Upper lobe of left lung (tissue), 6 donors: ENCODE results near the gene TMUB1. TPM values are rescaled to one million over a fixed set of nuclear protein-coding genes. Genes with fewer than 3 reads are reported as not detected.

Experiments used
- ATAC-seq, 2 donors: fragments of 200-7000 bp; cut with Tn5 transposase; one replicate each; pipeline ENCODE4 v1.9.1; 2022; ENCODE audit warnings: mild to moderate bottlenecking in 2 of 2, moderate library complexity in 2 of 2; ENCODE audit not compliant: low FRiP score in 2 of 2
- DNase-seq, 2 donors: peaks; one replicate each; pipeline ENCODE4 v3.0.0-alpha.2; 2019 to 2020
- H3K27ac ChIP-seq, 4 donors: fragments of 200-600 bp; sonication (generic); one replicate each; pipeline ENCODE4 v1.5.1; 2016 to 2019
- H3K27me3 ChIP-seq, 4 donors: fragments of 200-600 bp; sonication (generic); one replicate each; pipeline ENCODE4 v1.5.1; 2017 to 2019
- H3K36me3 ChIP-seq, 4 donors: fragments of 200-600 bp; sonication (generic); one replicate each; pipeline ENCODE4 v1.5.1; 2016 to 2019
- H3K4me1 ChIP-seq, 4 donors: fragments of 200-600 bp; sonication (generic); one replicate each; pipeline ENCODE4 v1.5.1; 2018 to 2019
- H3K4me3 ChIP-seq, 4 donors: fragments of 200-600 bp; sonication (generic); one replicate each; pipeline ENCODE4 v1.5.1; 2017 to 2019; ENCODE audit warnings: mild to moderate bottlenecking in 2 of 4, moderate library complexity in 1 of 4
- H3K9me3 ChIP-seq, 4 donors: fragments of 200-600 bp; sonication (generic); one replicate each; pipeline ENCODE4 v1.5.1; 2018 to 2019
- EP300 ChIP-seq, 4 donors: sonication (generic); formaldehyde crosslinking; IDR thresholded peaks; one replicate each; pipeline ENCODE4 v1.5.1; 2017; ENCODE audit warnings: antibody characterized with exemption in 4 of 4, control low read depth in 2 of 4
- POLR2A ChIP-seq, 4 donors: fragments of 450-650 bp; IDR thresholded peaks; one replicate each; pipeline ENCODE4 v1.5.1; 2016 to 2017; ENCODE audit warnings: antibody characterized with exemption in 4 of 4, mild to moderate bottlenecking in 2 of 4
- POLR2AphosphoS5 ChIP-seq, 2 donors: sonication (generic); formaldehyde crosslinking; IDR thresholded peaks; one replicate each; pipeline ENCODE4 v1.5.1; 2017; ENCODE audit warnings: antibody characterized with exemption in 2 of 2
- WGBS, 2 donors: methylation state at CpG; one replicate each; pipeline ENCODE4 v1.1.5; 2017 to 2018; 5-methylcytosine and 5-hydroxymethylcytosine counted together
- total RNA-seq, 6 donors: library from RNA; depleted of rRNA in 4 of 6; stranded (reverse); fragments of >200 nt in 4 of 6; gene quantifications; one replicate each; pipeline versions ENCODE4 v1.1.0 to v1.2.1, GENCODE V29; 2016 to 2021
- TF ChIP-seq, protein P1 (sequence below), 6 experiments: fragments of 450-650 bp in 4 of 6; fragments of 200-600 bp in 2 of 6; sonication (generic) in 2 of 6; IDR thresholded peaks; one replicate each; pipeline ENCODE4 v1.5.1; 2016 to 2019; ENCODE audit warnings: antibody characterized with exemption in 6 of 6
- donor health status: DM: no; HTN: no; CAD: no; lungs with moderate emphysema.
- donor health status: DM: no; HTN: yes; CAD: no; lungs with severe emphysema.

TMUB1 gene
- total RNA-seq, 6 donors from 2014 or later = 35.3 to 72.9 (median 51.6) TPM

- WGBS, 2 donors = 91 to 97% methylated on average over 12 to 14 of the region's 22 CpGs
- H3K4me1 ChIP-seq = peaks cover 10 to 30% (median 18%) of the 10 kb centered on the region in 4 donors
- H3K4me3 ChIP-seq = no peak overlapping the region
- no peak overlapping the region for H3K27ac ChIP-seq
- H3K36me3 ChIP-seq = peaks cover 24 to 90% (median 75%) of the 10 kb centered on the region in 4 donors
- peak in 1 of 2 donors; percentile 81 for DNase-seq
- no peaks in the 10 kb centered on the region for H3K27me3 ChIP-seq
- no peak for ATAC-seq
- TF ChIP-seq POLR2AphosphoS5 (IDR thresholded peaks at IDR 0.05) (no peak), EP300 (IDR thresholded peaks at IDR 0.05) (no peak), POLR2A (IDR thresholded peaks at IDR 0.05) (no peak)
- TF ChIP-seq, protein P1, sequence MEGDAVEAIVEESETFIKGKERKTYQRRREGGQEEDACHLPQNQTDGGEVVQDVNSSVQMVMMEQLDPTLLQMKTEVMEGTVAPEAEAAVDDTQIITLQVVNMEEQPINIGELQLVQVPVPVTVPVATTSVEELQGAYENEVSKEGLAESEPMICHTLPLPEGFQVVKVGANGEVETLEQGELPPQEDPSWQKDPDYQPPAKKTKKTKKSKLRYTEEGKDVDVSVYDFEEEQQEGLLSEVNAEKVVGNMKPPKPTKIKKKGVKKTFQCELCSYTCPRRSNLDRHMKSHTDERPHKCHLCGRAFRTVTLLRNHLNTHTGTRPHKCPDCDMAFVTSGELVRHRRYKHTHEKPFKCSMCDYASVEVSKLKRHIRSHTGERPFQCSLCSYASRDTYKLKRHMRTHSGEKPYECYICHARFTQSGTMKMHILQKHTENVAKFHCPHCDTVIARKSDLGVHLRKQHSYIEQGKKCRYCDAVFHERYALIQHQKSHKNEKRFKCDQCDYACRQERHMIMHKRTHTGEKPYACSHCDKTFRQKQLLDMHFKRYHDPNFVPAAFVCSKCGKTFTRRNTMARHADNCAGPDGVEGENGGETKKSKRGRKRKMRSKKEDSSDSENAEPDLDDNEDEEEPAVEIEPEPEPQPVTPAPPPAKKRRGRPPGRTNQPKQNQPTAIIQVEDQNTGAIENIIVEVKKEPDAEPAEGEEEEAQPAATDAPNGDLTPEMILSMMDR (IDR thresholded peaks at IDR 0.05) = no peak
- no peaks in the 10 kb centered on the region for H3K9me3 ChIP-seq
These were observed 37.6 kb upstream of the TMUB1 start for GRCh38 chr7:151120896-151121295.

- Histone ChIP-seq H3K27ac (no peak overlapping the region), H3K4me3 (no peak overlapping the region), H3K27me3 (no peaks in the 10 kb centered on the region), H3K4me1 (peaks cover 10 to 26% (median 16%) of the 10 kb centered on the region in 4 donors), H3K36me3 (peaks cover 18 to 81% (median 70%) of the 10 kb centered on the region in 4 donors), H3K9me3 (no peaks in the 10 kb centered on the region)
- WGBS, 2 donors = 96% methylated on average over 25 of the region's 27 CpGs
- no peak for TF ChIP-seq POLR2AphosphoS5 (IDR thresholded peaks at IDR 0.05)
- TF ChIP-seq, protein P1 (IDR thresholded peaks at IDR 0.05) = no peak
- no peak for TF ChIP-seq EP300 (IDR thresholded peaks at IDR 0.05)
- no peak for TF ChIP-seq POLR2A (IDR thresholded peaks at IDR 0.05)
- ATAC-seq (no peak), DNase-seq (peak in 1 of 2 donors; percentile 83)
These were observed 36.6 kb upstream of the TMUB1 start for GRCh38 chr7:151119902-151120301.

GRCh38 chr7:151119055-151119415 lies 35.7 kb upstream of the TMUB1 start:
- no peaks in the 10 kb centered on the region for H3K27me3 ChIP-seq
- 95 to 96% methylated on average over 7 to 13 of the region's 13 CpGs for WGBS, 2 donors
- no peak overlapping the region for H3K27ac ChIP-seq
- ATAC-seq (no peak), DNase-seq (no peak)
- no peaks in the 10 kb centered on the region for H3K9me3 ChIP-seq
- peaks cover 6 to 31% (median 16%) of the 10 kb centered on the region in 4 donors for H3K4me1 ChIP-seq
- no peak for TF ChIP-seq EP300 (IDR thresholded peaks at IDR 0.05)
- no peak for TF ChIP-seq POLR2AphosphoS5 (IDR thresholded peaks at IDR 0.05)
- TF ChIP-seq POLR2A (IDR thresholded peaks at IDR 0.05) = no peak
- TF ChIP-seq, protein P1 (IDR thresholded peaks at IDR 0.05) = no peak
- H3K36me3 ChIP-seq = peaks cover 17 to 76% (median 63%) of the 10 kb centered on the region in 4 donors
- no peak overlapping the region for H3K4me3 ChIP-seq

DNA sequence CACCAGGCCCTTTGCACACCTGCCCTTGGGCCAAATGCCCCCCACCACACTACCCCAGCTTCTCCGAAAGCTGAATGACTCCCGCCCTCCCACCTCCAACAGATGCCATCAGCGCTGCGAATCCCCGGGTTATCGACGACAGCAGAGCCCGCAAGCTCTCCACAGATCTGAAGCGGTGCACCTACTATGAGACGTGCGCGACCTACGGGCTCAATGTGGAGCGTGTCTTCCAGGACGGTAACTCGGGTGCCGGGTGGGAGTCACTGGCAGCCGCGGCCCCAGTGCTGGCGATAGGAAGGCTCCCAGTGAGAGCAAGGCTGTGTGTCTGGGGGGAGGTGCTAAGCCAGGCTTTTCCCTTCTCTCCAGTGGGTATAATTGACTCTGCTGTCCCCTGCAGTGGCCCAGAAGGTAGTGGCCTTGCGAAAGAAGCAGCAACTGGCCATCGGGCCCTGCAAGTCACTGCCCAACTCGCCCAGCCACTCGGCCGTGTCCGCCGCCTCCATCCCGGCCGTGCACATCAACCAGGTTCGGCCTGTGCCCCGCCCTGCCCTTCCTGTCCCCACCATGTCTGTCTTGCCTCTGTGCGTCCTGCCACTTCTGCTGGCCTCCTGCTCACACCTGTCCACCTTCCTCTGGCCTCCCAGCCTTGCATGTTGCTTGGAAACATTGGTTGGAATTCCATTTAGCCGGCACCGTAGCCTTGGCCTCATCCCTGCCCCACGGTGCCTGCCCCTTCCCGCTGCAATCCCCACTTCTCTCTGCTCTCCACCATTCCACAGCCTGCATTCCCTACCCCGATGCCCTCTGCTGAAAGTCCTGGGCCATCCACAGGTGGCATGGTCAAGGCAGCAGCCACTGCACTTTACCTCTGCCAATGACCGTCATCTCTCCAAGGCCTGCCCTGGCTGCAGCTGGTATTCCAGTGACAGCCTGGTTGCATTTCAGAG lies 35.1 kb upstream of the TMUB1 start:
- TF ChIP-seq, protein P1 (IDR thresholded peaks at IDR 0.05) = no peak
- TF ChIP-seq POLR2AphosphoS5 (IDR thresholded peaks at IDR 0.05) (no peak), POLR2A (IDR thresholded peaks at IDR 0.05) (no peak), EP300 (IDR thresholded peaks at IDR 0.05) (no peak)
- peaks cover 7 to 33% (median 19%) of the 10 kb centered on the region in 4 donors for H3K4me1 ChIP-seq
- WGBS, 2 donors = 95% methylated on average over 32 to 38 of the region's 38 CpGs
- H3K4me3 ChIP-seq = no peak overlapping the region
- peak in 1 of 2 donors; percentile 77 for DNase-seq
- no peak for ATAC-seq
- H3K27ac ChIP-seq = no peak overlapping the region
- no peaks in the 10 kb centered on the region for H3K9me3 ChIP-seq
- H3K36me3 ChIP-seq = peaks cover 17 to 72% (median 60%) of the 10 kb centered on the region in 4 donors
- H3K27me3 ChIP-seq = no peaks in the 10 kb centered on the region
